HEK293 (cell line): ENCODE results near the gene COQ10A.
A peak's percentile ranks its signal among the peaks of the same experiment; 100 is the strongest.

Experiments
- BCL11B ChIP-seq: fragments of 450-650 bp; formaldehyde crosslinking; IDR thresholded peaks from 2 replicates; pipeline ENCODE4 v1.5.1; 2016; ENCODE audit warnings: low read depth, missing biosample characterization, missing genetic modification characterization
- SETDB1 ChIP-seq: IDR thresholded peaks from one replicate; pipeline ENCODE4 v1.6.1; 2017; ENCODE audit warnings: mild to moderate bottlenecking, low read length, moderate library complexity, mixed read lengths; ENCODE audit not compliant: insufficient read length
- ZBTB7A ChIP-seq: fragments of 450-650 bp; formaldehyde crosslinking; IDR thresholded peaks from 2 replicates; pipeline ENCODE4 v1.5.1; 2016; ENCODE audit warnings: low read depth, missing biosample characterization, missing genetic modification characterization
- ZNF501 ChIP-seq: fragments of 450-650 bp; formaldehyde crosslinking; IDR thresholded peaks from 2 replicates; pipeline ENCODE4 v1.5.1; 2016; ENCODE audit warnings: missing biosample characterization, missing genetic modification characterization
- TF ChIP-seq, protein P1 (sequence below): fragments of 450-650 bp; formaldehyde crosslinking; IDR thresholded peaks from 2 replicates; pipeline ENCODE4 v1.5.1; 2016; ENCODE audit warnings: missing biosample characterization, missing genetic modification characterization
- TF ChIP-seq, protein P2 (sequence below): fragments of 450-650 bp; formaldehyde crosslinking; IDR thresholded peaks from 2 replicates; pipeline ENCODE4 v1.5.1; 2016; ENCODE audit warnings: missing biosample characterization, missing genetic modification characterization
- TF ChIP-seq, protein P3 (sequence below): fragments of 450-650 bp; formaldehyde crosslinking; IDR thresholded peaks from 2 replicates; pipeline ENCODE4 v1.5.1; 2016; ENCODE audit warnings: missing biosample characterization, missing genetic modification characterization, low read depth
- TF ChIP-seq, protein P4 (sequence below): fragments of 450-650 bp; formaldehyde crosslinking; IDR thresholded peaks from 2 replicates; pipeline ENCODE4 v1.5.1; 2016; ENCODE audit warnings: missing biosample characterization, missing genetic modification characterization
- TF ChIP-seq, protein P5 (sequence below): fragments of 450-650 bp; formaldehyde crosslinking; IDR thresholded peaks from 2 replicates; pipeline ENCODE4 v1.5.1; 2016; ENCODE audit warnings: missing biosample characterization, missing genetic modification characterization

DNA sequence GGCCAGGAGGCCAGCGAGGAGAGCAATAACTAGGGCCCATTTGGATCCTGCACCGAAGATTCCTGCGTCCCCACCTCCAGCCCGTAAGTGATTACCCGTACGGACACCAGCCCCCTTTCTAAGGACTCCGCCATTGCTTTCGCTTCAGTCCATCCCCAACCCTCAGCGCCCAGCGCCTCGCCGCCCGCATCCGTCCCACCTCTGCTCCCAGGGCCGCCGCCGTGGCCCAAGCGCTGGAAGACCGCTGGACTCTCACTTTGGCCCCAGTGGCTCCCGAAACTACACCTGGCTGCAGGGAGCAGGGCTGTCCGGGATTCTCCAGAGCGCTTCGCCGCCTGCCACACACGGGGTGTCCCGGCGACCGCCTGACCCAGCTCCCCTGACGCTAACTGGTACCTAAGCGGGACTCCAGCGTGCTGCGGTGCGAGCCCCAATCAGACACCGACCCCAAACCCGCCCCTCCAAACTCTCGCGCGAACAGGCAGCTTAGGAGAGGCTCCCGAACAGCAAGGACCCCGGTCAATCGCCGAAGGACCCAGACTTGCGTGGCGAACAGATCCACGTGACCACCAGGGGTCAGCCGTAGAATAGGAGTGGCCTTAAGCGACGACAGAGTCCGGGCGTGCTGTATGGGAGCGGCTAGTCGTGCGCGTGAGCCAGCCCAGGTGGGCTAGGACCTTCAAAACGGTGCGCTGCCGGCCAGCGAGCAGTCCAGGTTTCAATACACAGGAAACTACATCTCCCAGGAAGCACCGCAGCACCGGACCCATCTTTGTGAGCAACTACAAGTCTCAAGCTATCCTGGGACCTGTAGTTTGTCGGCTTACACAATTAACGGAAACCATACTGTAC lies 49.1 kb downstream of the COQ10A start, which contains the start of gene CNPY2:
- TF ChIP-seq ZNF501: peak; percentile 84; the same call in 1 of the 2 replicates
- TF ChIP-seq, protein P1, sequence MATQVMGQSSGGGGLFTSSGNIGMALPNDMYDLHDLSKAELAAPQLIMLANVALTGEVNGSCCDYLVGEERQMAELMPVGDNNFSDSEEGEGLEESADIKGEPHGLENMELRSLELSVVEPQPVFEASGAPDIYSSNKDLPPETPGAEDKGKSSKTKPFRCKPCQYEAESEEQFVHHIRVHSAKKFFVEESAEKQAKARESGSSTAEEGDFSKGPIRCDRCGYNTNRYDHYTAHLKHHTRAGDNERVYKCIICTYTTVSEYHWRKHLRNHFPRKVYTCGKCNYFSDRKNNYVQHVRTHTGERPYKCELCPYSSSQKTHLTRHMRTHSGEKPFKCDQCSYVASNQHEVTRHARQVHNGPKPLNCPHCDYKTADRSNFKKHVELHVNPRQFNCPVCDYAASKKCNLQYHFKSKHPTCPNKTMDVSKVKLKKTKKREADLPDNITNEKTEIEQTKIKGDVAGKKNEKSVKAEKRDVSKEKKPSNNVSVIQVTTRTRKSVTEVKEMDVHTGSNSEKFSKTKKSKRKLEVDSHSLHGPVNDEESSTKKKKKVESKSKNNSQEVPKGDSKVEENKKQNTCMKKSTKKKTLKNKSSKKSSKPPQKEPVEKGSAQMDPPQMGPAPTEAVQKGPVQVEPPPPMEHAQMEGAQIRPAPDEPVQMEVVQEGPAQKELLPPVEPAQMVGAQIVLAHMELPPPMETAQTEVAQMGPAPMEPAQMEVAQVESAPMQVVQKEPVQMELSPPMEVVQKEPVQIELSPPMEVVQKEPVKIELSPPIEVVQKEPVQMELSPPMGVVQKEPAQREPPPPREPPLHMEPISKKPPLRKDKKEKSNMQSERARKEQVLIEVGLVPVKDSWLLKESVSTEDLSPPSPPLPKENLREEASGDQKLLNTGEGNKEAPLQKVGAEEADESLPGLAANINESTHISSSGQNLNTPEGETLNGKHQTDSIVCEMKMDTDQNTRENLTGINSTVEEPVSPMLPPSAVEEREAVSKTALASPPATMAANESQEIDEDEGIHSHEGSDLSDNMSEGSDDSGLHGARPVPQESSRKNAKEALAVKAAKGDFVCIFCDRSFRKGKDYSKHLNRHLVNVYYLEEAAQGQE: 0 out of 2 replicates have a peak, but pooled peaks have one; percentile 33
- TF ChIP-seq, protein P2, sequence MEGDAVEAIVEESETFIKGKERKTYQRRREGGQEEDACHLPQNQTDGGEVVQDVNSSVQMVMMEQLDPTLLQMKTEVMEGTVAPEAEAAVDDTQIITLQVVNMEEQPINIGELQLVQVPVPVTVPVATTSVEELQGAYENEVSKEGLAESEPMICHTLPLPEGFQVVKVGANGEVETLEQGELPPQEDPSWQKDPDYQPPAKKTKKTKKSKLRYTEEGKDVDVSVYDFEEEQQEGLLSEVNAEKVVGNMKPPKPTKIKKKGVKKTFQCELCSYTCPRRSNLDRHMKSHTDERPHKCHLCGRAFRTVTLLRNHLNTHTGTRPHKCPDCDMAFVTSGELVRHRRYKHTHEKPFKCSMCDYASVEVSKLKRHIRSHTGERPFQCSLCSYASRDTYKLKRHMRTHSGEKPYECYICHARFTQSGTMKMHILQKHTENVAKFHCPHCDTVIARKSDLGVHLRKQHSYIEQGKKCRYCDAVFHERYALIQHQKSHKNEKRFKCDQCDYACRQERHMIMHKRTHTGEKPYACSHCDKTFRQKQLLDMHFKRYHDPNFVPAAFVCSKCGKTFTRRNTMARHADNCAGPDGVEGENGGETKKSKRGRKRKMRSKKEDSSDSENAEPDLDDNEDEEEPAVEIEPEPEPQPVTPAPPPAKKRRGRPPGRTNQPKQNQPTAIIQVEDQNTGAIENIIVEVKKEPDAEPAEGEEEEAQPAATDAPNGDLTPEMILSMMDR (tag by site-specific recombination): peak; percentile 91
- TF ChIP-seq, protein P3, sequence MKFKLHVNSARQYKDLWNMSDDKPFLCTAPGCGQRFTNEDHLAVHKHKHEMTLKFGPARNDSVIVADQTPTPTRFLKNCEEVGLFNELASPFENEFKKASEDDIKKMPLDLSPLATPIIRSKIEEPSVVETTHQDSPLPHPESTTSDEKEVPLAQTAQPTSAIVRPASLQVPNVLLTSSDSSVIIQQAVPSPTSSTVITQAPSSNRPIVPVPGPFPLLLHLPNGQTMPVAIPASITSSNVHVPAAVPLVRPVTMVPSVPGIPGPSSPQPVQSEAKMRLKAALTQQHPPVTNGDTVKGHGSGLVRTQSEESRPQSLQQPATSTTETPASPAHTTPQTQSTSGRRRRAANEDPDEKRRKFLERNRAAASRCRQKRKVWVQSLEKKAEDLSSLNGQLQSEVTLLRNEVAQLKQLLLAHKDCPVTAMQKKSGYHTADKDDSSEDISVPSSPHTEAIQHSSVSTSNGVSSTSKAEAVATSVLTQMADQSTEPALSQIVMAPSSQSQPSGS (tag by site-specific recombination): no peak
- TF ChIP-seq, protein P4, sequence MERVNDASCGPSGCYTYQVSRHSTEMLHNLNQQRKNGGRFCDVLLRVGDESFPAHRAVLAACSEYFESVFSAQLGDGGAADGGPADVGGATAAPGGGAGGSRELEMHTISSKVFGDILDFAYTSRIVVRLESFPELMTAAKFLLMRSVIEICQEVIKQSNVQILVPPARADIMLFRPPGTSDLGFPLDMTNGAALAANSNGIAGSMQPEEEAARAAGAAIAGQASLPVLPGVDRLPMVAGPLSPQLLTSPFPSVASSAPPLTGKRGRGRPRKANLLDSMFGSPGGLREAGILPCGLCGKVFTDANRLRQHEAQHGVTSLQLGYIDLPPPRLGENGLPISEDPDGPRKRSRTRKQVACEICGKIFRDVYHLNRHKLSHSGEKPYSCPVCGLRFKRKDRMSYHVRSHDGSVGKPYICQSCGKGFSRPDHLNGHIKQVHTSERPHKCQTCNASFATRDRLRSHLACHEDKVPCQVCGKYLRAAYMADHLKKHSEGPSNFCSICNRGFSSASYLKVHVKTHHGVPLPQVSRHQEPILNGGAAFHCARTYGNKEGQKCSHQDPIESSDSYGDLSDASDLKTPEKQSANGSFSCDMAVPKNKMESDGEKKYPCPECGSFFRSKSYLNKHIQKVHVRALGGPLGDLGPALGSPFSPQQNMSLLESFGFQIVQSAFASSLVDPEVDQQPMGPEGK: peak; percentile 41; the same call in 1 of the 2 replicates
- TF ChIP-seq, protein P5, sequence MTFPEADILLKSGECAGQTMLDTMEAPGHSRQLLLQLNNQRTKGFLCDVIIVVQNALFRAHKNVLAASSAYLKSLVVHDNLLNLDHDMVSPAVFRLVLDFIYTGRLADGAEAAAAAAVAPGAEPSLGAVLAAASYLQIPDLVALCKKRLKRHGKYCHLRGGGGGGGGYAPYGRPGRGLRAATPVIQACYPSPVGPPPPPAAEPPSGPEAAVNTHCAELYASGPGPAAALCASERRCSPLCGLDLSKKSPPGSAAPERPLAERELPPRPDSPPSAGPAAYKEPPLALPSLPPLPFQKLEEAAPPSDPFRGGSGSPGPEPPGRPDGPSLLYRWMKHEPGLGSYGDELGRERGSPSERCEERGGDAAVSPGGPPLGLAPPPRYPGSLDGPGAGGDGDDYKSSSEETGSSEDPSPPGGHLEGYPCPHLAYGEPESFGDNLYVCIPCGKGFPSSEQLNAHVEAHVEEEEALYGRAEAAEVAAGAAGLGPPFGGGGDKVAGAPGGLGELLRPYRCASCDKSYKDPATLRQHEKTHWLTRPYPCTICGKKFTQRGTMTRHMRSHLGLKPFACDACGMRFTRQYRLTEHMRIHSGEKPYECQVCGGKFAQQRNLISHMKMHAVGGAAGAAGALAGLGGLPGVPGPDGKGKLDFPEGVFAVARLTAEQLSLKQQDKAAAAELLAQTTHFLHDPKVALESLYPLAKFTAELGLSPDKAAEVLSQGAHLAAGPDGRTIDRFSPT (tag by site-specific recombination): no peak
- TF ChIP-seq SETDB1: no peak
- peak; percentile 65; the same call in 1 of the 2 replicates for TF ChIP-seq BCL11B
- 0 out of 2 replicates have a peak, but pooled peaks have one; percentile 16 for TF ChIP-seq ZBTB7A
